ENCODE data around the gene PDZRN4. TPM values are rescaled to one million over a fixed set of nuclear protein-coding genes. Genes with fewer than 3 reads are reported as not detected.

PDZRN4 gene
- total RNA-seq (under 1 TPM in 5 of 7 donors, not detected in 2; 0.23 to 0.77 (median 0.35) TPM), polyA plus RNA-seq (under 1 TPM; 0.07 to 0.32 (median 0.08) TPM)
- long read RNA-seq, donor 1 = 0 reads
- long read RNA-seq, donor 2 = 0 reads

DNA sequence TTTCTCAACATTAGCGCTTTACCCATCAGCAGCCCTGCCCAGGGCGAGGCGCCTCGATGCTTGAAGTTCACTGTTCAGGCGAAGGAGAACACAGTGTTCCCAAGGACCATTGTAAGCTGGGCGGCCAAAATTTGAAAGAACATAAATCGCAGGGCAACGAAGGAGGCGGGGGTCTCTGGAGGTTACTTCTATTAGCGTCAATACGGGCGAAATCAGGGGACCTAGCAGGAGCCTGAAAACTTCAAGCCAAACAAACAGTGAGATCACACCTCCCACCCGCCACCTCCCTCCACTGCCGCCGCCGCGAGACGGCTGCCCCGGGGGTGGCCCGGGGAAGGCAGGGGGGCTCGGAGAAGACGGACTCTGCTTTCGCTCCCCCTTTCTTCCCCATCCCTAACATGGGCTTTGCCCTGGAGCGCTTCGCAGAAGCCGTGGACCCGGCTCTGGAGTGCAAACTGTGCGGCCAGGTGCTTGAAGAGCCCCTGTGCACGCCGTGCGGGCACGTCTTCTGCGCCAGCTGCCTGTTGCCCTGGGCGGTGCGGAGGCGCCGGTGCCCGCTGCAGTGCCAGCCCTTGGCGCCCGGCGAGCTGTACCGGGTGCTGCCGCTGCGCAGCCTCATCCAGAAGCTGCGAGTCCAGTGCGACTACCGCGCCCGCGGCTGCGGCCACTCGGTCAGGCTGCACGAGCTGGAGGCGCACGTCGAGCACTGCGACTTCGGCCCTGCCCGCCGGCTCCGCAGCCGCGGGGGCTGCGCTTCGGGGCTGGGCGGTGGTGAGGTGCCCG lies at the start of gene PDZRN4:
Gene PDZRN4 (plus strand): TSS at position 263 of the 783 bp plus-strand sequence.
- H3K27ac ChIP-seq = no peak within 1 kb of the TSS
- WGBS, 5 donors = 6 to 20% (median 8%) methylated on average over 23 to 67 of the region's 67 CpGs
- peak; percentile 62 for DNase-seq
- peaks cover 0 to 27% (median 21%) of the 10 kb centered on the region in 6 donors for H3K4me1 ChIP-seq
- intact Hi-C loops (cut with DNase I; ENCODE audit: low total_unique reads) = no loop called here
- H3K4me3 ChIP-seq = peak within 1 kb of the TSS in 7 of 8 donors; percentile 18 to 61 (median 27)
- TF ChIP-seq, protein P1, sequence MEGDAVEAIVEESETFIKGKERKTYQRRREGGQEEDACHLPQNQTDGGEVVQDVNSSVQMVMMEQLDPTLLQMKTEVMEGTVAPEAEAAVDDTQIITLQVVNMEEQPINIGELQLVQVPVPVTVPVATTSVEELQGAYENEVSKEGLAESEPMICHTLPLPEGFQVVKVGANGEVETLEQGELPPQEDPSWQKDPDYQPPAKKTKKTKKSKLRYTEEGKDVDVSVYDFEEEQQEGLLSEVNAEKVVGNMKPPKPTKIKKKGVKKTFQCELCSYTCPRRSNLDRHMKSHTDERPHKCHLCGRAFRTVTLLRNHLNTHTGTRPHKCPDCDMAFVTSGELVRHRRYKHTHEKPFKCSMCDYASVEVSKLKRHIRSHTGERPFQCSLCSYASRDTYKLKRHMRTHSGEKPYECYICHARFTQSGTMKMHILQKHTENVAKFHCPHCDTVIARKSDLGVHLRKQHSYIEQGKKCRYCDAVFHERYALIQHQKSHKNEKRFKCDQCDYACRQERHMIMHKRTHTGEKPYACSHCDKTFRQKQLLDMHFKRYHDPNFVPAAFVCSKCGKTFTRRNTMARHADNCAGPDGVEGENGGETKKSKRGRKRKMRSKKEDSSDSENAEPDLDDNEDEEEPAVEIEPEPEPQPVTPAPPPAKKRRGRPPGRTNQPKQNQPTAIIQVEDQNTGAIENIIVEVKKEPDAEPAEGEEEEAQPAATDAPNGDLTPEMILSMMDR (IDR thresholded peaks at IDR 0.05 in 8 of 11, conservative IDR thresholded peaks at IDR 0.05 in 3 of 11) = peak in 1 of 11 experiments; percentile 17
- no peak for TF ChIP-seq POLR2AphosphoS5 (IDR thresholded peaks at IDR 0.05)
- H3K27me3 ChIP-seq (replicated peaks in 1 of 7) = peaks cover 9 to 56% (median 33%) of the 10 kb centered on the region in 7 donors
- no peaks in the 10 kb centered on the region for H3K36me3 ChIP-seq
- no peaks in the 10 kb centered on the region for H3K9me3 ChIP-seq

GRCh38 chr12:41140117-41140516 lies 48.0 kb upstream of the PDZRN4 start:
- Histone ChIP-seq H3K4me3 (no peak overlapping the region), H3K36me3 (no peaks in the 10 kb centered on the region), H3K27me3 (replicated peaks in 1 of 7) (no peaks in the 10 kb centered on the region), H3K27ac (no peak overlapping the region), H3K9me3 (peaks cover 0 to 12% (median 0%) of the 10 kb centered on the region in 8 donors), H3K4me1 (no peaks in the 10 kb centered on the region)
- TF ChIP-seq POLR2AphosphoS5 (IDR thresholded peaks at IDR 0.05) (no peak), POLR2A (IDR thresholded peaks at IDR 0.05) (no peak)
- TF ChIP-seq, protein P1 (IDR thresholded peaks at IDR 0.05 in 8 of 11, conservative IDR thresholded peaks at IDR 0.05 in 3 of 11) = no peak
- intact Hi-C loops (cut with DNase I; ENCODE audit: low total_unique reads) = no loop called here
- DNase-seq = no peak

DNA sequence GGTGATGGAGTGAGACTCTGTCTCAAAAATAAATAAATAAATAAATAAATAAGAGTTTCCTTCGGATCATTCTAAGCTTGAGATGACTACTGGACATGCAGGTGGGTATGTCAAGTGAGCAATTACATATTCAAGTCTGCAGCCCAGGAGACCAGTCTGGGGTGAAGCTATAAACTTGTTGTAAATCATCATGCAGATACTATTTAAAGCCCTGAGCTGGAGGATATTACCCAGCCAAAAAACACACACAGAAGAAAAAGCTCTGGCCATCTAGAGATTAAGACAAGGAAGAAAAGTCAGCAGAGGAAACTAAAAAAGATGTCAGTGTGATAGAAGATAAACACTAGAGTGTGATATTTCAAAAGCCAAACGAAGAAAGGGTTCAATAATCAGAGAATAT lies 47.0 kb upstream of the PDZRN4 start:
- WGBS, 5 donors = 63 to 83% (median 72%) methylated on average over 2 of the region's 2 CpGs
- TF ChIP-seq POLR2A (IDR thresholded peaks at IDR 0.05) (no peak), POLR2AphosphoS5 (IDR thresholded peaks at IDR 0.05) (no peak)
- TF ChIP-seq, protein P1 (IDR thresholded peaks at IDR 0.05 in 8 of 11, conservative IDR thresholded peaks at IDR 0.05 in 3 of 11) = no peak
- no peaks in the 10 kb centered on the region for H3K4me1 ChIP-seq
- no peaks in the 10 kb centered on the region for H3K36me3 ChIP-seq
- DNase-seq = no peak
- peaks cover 0 to 12% (median 0%) of the 10 kb centered on the region in 8 donors for H3K9me3 ChIP-seq
- no peak overlapping the region for H3K27ac ChIP-seq
- no peak overlapping the region for H3K4me3 ChIP-seq
- H3K27me3 ChIP-seq (replicated peaks in 1 of 7) = no peaks in the 10 kb centered on the region
- intact Hi-C loops (cut with DNase I; ENCODE audit: low total_unique reads) = no loop called here

DNA sequence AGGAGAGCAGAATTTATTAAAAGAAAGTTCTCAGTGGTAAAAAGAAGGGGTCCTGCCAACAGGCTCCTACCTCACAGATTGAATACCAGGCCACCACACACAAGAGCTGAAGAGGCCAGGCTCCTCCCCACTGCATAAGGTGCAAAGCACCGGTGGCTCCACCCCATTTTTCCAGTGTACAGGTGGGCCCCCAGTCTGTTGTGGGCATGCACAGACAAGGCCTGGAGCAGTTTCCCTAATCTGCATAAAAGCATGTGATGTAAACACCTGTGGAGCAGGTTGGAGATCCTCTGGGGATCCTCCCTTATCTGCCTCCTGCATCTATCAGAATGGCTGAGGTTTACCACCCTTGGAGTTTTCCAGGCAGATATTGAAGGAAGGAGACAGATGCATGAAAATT lies 45.7 kb upstream of the PDZRN4 start:
- no peaks in the 10 kb centered on the region for H3K4me1 ChIP-seq
- 77 to 100% (median 93%) methylated on average over 1 of the region's 1 CpG for WGBS, 5 donors
- no peak for DNase-seq
- intact Hi-C loops (cut with DNase I; ENCODE audit: low total_unique reads) = no loop called here
- H3K27me3 ChIP-seq (replicated peaks in 1 of 7) = no peaks in the 10 kb centered on the region
- TF ChIP-seq POLR2AphosphoS5 (IDR thresholded peaks at IDR 0.05) = no peak
- TF ChIP-seq, protein P1 (IDR thresholded peaks at IDR 0.05 in 8 of 11, conservative IDR thresholded peaks at IDR 0.05 in 3 of 11) = no peak
- no peak for TF ChIP-seq POLR2A (IDR thresholded peaks at IDR 0.05)
- peaks cover 0 to 12% (median 0%) of the 10 kb centered on the region in 8 donors for H3K9me3 ChIP-seq
- H3K27ac ChIP-seq = no peak overlapping the region
- H3K4me3 ChIP-seq = no peak overlapping the region
- no peaks in the 10 kb centered on the region for H3K36me3 ChIP-seq

Data from spleen (tissue), 13 donors.